Kidney tubule cell (primary cell): Measurements from ENCODE around the gene RCE1.

Experiments used
- DNase-seq: peaks from one replicate; pipeline ENCODE4 v3.0.0-alpha.2; 2018; ENCODE audit warnings: low spot score

RCE1 gene

DNA sequence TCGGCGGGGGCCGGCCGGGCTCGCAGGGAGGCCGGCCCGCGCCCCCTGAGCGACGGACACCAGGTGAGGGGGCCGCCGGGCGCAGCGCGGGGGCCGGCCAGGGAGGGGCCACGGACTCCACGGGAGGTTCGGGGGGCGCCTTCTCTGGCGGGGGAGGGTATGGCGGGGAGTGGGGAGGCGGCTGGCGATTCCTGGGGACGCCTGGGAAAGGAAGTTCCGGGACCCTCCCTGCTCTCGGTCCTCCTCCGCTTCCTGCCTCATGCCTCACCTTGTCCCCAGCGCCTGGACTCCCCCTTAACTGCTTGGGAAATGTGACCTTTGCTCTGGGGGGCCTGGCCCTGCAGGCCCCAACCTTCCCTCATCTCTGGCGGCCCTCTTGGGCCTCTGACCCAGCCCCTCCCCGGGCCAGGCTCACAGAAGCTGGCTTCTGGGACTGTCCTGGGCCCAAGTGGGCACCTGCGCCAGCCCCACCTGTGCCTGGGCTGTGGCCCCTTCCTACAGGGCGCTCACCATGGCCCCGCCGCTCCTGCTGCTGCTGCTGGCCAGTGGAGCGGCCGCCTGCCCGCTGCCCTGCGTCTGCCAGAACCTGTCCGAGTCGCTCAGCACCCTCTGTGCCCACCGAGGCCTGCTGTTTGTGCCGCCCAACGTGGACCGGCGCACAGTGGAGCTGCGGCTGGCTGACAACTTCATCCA lies 14.1 kb downstream of the RCE1 start:
- DNase-seq: no peak

DNA sequence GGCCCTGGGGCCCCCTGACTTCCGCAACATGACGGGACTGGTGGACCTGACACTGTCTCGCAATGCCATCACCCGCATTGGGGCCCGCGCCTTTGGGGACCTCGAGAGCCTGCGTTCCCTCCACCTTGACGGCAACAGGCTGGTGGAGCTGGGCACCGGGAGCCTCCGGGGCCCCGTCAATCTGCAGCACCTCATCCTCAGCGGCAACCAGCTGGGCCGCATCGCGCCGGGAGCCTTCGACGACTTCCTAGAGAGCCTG lies 14.6 kb downstream of the RCE1 start:
- no peak for DNase-seq

DNA sequence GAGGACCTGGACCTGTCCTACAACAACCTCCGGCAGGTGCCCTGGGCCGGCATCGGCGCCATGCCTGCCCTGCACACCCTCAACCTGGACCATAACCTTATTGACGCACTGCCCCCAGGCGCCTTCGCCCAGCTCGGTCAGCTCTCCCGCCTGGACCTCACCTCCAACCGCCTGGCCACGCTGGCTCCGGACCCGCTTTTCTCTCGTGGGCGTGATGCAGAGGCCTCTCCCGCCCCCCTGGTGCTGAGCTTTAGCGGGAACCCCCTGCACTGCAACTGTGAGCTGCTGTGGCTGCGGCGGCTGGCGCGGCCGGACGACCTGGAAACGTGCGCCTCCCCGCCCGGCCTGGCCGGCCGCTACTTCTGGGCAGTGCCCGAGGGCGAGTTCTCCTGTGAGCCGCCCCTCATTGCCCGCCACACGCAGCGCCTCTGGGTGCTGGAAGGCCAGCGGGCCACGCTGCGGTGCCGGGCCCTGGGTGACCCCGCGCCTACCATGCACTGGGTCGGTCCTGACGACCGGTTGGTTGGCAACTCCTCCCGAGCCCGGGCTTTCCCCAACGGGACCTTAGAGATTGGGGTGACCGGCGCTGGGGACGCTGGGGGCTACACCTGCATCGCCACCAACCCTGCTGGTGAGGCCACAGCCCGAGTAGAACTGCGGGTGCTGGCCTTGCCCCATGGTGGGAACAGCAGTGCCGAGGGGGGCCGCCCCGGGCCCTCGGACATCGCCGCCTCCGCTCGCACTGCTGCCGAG lies 15.1 kb downstream of the RCE1 start:
- no peak for DNase-seq

DNA sequence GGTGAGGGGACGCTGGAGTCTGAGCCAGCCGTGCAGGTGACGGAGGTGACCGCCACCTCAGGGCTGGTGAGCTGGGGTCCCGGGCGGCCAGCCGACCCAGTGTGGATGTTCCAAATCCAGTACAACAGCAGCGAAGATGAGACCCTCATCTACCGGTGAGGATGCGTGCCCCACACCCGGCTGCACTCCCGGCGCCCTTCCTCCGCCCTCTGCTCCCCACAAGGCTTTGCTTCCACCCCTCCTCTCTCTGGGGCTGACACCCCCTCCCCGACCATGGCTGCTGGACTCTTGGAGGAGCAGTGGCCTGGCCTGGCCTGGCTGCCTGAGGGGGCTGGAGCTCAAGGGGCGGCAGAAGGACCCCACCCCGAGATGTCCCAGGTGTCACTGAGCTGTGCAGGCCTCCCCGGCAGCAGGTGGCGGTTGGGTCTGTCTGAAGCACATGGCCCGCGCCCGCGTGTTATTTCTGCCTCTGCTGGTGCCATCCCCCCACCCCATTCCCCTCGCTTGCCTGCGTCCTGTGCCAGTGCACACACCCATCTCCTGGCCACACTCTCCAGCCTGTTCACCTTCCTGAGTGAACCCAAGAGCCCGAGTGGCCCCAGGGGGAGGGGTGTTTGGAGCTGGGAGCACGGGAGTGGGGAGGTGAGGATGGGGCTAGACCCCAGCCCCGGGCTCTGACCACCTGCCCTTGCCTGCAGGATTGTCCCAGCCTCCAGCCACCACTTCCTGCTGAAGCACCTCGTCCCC lies 15.9 kb downstream of the RCE1 start:
- DNase-seq: no peak

DNA sequence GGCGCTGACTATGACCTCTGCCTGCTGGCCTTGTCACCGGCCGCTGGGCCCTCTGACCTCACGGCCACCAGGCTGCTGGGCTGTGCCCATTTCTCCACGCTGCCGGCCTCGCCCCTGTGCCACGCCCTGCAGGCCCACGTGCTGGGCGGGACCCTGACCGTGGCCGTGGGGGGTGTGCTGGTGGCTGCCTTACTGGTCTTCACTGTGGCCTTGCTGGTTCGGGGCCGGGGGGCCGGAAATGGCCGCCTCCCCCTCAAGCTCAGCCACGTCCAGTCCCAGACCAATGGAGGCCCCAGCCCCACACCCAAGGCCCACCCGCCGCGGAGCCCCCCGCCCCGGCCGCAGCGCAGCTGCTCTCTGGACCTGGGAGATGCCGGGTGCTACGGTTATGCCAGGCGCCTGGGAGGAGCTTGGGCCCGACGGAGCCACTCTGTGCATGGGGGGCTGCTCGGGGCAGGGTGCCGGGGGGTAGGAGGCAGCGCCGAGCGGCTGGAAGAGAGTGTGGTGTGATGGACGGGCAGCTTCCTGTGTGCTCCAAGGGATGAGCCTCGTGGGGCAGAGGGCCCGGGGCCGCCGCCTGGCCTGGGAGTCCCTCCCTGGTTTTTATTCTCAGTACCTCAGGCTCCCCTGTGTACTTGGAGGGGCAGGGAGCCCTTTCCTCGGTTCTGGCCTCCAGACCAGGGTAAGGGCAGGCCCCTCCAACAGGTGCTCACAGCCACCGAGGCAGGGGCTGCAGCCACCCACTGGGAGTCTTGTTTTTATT lies 16.6 kb downstream of the RCE1 start:
- no peak for DNase-seq

DNA sequence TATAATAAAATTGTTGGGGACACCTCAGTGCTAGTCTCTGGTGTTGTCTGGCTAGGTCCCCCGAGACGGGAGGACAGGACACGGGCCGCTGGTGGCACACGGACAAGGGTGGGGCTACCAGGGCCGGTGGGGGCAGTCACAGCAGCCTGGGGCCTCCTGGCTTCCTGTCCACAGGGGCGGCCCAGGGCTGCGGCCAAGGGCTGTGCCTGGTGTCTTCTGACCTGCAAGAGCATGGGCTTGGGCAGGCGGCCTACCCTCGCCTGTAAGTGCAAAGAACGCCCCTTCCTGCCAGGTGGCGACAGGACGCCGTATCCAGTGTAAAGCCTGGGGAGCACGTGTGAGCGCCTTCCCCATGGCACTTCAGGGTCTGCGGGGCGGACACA lies 17.2 kb downstream of the RCE1 start:
- DNase-seq: no peak

DNA sequence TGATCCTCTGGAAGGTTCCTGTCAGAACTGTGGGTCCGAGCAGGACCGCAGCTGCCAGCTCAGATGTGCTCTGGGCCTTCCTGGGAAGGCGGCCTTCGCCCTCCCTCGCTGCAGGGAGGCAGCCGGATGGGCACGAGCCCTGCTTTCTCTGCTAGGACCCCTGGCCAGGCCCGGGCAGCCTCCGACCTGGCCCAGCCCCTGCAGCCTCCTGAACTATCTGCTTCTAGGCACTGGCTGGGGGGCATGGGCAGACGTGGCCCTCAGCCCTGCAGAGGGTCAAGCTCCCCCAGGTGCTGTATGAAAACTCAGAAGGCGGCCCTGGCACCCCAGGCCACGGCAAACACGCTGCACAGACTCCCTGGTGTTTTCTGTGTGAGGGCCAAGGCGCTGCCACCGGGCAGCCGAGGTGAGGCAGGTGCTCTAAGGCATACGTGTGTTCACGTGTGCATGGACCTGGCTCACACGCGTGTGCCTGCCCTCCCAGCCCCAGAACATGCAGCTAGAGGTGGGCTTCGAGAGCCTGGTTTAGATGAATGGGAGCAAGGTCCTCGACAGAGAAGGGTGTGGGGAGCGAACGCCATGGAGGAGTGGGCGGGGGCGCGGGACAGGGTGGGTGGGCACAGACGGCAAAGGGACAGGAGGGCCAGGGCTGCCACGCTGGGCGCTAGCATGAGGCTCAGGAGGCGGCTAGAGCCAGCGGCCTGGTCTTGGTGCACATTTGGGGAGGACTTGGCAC lies 18.0 kb downstream of the RCE1 start:
- no peak for DNase-seq

DNA sequence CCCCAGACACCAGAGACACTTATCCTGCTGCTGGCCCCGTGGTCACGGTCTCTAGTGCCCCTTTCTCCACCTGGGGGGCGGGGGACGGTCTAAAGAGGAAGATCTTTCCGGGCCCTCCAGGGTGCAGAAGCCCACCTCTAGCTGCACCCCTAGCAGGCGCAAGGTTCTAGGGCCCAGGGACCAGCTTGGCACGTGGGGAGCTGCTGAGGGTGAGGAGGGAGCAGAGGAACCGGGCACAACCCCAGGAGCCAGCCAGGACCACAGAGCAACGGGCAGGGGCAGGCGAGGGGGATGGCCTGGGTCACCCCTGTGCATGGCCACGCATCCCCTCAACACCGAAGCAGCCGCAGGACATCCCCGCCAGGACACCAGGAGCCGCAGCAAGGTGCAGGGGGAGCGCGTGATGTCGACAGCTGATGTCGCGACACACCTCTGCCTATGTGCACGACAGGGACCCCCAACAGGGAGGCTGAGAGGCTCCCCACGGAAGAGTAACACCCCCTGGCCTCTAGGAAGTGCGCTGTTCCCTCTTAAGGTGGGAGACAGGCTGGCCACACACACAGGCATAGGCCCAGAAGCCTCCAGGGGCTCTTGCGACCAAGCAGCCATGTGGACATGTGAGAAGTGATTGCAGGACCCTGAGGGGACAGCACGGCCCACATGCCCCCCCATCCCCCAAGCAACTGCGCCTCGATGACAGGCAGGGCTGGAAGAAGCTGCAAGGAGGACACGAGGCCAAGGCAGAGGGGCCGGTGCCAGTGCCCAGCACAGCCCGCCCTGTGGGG lies 18.7 kb downstream of the RCE1 start:
- no peak for DNase-seq

DNA sequence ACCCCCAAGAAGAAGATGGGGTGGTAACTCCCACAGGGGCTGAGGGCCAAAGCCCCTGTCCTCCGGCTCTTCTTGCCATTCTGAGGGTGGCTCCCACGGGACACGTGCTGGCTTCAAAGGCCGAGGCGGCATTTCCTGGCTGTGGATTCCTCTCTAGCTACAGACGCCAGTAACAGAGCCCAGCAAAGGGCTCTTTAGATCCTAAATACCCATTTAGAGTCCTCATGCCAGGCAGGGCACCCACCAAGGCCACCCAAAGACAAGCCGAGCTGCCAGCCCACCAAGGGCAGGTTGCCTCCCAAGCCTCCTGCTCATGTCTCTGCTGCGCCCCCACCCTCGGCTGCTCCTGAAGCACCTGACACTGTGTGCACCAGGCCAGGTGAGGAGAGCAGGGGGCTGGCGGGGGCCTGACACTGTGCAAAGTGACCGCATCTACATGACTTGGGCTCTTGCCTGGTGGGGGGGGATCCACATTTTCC lies 19.4 kb downstream of the RCE1 start:
- DNase-seq: no peak

DNA sequence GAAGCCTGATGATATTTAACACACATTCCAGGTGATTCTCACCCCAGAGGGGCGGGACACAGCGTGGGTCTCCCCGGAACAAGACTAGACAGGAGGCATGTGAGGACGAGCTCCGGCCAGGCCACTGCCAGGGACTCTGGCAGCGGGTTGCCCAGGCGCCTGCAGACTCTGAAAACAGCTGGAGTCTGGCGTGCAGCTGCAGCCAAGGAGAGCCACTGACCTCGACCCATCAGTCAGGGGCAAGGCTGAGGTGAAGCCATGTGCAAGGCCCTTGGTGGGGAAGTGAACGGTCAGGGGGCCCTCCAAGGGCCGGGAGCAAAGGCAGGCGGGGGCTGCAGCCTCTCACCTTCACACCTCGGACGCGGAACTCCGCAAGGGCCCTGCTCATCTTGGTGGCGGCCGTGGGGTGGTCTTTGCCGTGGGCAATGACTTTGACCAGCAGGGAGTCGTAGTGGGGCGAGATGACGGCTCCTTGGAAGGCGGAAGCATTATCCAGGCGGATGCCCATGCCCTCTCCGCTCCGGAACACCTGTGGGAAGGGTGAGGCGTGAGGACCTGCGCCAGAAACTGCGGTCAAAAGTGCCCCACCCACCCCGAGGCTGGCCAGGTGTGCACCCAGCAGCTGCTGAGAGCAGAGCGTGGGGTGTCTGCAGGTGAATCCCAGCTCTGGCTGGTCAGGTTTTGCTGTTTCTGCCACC lies 20.3 kb downstream of the RCE1 start:
- DNase-seq: no peak

DNA sequence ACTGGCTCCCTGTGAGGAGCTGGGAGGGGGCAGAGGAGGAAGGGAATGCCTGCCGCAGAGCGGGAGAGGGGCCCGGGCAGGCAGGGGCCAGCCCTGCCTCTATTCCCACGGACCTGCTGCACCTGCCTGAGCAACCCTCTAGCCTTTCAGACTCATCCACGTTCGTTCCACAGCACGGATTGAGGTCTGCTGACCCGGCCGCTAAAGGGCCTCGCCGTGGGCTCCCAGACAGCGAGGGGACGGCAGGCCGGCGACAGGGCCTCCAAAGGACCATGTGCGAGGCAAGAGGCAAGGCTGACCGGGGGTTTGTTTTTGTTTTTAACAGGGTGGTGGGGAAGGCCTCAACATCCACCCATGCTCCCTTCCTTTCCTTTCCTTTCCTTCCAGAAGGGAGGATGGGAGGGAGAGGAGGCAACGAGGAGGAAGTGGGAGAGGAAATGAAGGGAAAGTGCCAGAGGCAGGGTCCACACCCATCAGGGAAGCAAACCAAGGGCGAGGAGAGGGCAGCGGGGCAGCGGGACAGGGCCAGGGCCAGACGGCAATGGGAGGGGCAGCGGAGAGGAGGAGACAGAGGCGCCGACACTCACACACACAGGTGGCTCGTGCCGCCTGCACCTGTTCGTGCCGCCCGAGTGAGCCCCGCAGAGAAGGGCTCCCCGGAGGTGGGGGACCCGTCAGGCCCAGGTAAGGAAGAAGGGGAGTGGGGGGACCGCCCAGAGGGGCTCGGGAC lies 21.1 kb downstream of the RCE1 start:
- no peak for DNase-seq

DNA sequence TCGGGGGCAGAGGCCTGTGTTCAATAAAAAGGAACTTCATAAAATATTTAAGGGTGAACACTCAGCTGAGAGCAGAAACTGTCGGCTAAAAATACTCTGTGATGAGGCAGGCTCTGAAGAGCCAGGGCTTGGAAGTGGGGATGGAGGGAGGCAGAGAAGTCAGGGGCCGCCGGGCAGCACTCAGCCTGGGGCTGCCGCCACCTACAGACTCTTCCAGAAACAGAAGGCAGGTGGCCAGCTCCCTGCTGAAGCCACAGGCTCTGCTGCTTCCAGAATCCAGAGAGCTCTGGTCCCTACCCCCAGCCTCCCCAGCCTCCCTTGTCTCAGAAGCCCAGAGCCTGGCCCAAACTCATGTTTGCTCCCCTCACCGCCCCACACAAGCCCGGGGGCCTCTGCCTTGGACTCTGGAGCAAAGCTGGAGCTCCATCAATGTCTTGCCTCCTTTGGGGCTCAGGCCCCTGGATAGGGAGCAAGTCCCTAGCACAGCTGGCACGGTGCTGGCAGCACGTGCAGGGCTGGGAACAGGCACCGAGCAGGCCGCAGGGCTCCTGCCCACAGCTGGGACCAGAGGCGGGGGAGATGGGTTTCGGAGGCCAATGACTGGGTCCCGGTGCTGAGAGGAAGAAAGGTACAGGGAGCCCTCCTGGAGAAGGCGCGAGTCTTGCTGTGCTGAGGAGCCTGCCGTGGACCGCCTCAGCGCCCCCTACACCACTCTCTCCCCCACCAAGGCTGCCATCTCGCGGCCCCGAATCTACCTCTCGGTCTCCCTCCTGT lies 21.9 kb downstream of the RCE1 start:
- no peak for DNase-seq

DNA sequence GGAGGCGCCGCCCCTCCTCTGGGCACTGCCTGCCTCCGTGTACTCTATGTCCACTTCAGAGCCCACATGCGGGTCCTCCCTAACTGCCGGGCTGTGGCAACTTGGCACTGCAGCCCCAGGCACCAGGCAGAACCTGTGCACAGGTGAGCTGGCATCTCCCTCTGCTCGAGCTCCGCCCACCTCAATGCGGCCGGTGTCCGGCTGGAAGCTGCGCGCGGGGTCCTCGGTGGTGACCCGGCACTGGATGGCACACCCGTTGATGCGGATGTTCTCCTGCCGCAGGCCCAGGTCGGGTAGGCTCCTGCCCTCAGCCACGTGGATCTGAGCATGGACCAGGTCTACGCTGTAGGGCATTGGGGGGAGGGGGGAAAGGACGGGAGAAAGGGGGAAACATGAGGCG lies 22.8 kb downstream of the RCE1 start:
- no peak for DNase-seq

DNA sequence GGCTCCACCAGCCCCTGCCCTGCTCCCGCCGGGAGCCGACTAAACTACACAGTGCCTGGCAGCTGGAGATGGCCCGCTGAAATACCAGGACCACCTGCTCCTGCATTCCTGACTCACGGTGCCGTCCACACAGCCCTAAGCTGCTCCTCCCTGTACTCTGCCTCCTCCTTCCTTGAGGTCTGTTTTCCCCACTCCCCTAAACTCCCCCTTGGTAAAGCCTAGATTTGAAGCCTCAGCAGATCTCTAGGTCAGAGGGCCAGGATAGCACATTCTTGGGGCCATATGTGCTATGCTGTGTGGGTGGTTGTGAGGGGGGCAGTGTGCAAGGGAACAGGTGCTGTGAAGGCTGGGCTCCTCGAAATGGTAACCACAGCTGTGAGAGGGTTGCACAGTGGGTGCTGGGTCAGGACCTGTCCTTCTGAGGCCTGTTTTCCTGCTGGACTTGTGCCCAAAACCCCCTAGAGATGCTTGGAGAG lies 23.3 kb downstream of the RCE1 start:
- DNase-seq: no peak

DNA sequence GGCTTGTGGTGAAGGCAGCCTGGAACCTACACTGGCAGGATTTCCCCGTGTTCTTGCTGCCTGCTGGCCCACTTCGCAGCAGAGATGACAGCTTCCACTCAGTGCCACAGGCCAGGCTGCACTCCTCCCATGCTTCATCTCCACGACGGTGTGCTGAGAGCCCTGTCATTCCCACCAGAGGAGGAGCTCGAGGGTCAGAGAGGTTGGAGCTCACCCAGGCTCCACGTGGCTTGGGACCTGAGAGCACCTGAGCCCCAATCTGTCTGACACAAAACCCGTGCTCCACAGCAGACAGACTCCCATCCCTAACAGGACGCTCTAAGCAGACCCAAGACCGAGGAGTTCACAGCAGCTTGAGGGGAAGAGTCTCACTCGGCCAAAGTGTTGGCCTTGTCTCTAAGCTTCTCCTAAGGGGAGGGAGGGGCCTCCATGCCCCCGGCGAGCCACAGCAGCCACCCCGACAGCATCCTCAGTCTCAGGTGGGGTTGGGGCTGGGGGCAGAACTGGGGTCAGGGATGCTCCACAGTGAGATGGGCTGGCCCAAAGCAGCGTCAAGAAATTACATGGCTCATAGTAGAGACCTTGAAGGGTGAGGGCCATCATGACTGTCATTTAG lies 24.3 kb downstream of the RCE1 start:
- no peak for DNase-seq

DNA sequence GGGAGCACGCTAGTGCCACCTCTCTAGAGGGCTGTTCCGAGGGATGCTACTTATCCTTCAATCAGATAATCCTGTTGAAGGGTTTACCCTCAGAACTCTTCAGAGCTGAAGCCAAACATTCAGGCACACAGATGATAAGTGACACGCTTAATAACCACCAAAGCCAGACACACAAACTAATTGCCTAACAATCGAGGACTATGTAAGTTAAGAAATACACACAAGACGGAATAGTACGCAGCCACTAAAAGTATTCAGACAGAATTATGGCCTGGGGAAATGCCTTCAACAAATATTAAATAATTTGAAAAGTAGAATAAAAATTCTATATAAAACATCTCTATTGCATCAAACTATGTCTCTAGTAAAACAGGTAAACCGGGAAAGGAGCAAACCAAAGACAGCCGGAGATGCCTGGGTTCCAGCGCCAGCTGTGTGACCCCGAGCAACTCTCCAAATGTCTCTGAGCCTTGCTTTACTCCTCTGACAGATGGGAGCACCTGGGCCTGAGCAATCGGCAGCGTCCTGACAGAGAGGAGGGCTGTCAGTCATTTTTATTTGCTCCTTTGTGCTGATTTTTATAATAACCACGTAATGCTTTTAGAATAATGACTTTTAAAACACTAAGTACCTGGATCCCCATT lies 25.0 kb downstream of the RCE1 start:
- no peak for DNase-seq

DNA sequence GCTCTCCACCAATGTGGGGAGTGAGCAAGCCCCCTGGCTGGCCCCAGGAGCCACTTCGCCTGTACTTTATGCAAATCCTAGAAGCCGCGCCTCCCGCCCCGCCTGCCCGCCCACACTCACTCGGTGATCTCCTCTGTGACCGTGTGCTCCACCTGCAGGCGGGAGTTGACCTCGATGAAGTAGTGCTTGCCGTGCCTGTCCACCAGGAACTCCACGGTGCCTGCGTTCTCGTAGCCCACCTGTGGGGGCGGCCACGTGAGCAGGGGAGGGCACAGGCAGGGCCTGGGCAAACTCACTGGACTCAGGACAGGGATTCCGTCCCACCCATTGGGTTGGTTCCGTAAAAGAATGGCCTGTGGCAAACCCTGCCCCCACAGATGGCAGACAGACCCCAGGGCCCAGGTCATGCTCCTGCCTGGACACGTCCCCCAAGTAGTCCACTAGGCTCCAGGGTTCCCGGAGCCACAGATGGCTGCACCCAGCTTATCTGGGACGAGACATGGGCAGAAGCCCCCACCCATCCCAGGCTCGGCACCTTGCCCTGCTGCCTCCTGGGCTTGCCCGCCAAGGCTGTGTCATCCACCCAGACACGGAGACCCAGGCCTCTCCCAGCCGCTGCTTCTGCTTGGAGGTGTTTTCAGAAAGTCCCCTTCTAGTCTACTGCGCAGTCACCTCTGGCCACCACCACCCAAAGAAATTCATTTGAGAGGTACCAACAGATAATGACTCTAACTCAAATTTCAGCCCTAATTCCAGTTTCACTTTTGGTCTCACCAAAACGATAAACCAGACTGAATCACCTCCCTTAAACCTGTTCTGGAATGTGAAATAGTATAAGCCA lies 25.7 kb downstream of the RCE1 start:
- peak; percentile 49 for DNase-seq
